ENCODE measurements around the gene CLPTM1L. TPM values are rescaled to one million over a fixed set of nuclear protein-coding genes. Genes with fewer than 3 reads are reported as not detected.

CLPTM1L gene
- total RNA-seq, 1 donor from 2014 or later: 113 TPM

DNA sequence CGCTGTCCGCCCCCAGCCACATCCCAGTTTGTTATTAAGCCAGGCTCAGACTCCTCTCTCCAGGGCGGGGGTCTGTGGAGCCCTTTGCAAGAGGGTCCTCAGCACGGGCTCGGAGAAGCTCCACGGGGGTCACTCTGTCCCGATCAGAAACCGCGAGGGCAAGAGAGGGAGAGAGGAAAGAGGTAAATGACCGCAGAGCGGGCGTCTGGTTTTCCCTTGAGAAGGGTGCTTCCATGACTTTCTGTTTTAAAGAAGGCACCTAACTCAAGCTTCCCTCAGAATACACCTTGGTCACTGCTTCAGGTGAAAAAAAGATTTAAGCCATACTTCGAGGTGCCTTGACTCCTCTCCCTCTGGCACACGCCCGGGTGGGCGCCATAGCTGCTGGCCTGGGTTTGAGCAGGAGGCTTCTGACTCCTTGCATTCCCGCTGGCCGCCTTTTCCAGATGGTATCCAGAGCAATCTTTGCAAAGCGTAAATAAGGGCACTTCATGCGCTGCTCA, 44.3 kb downstream of the CLPTM1L start:
- Histone ChIP-seq H3K27ac (ENCODE audit: low read depth, low read length) (no peak overlapping the region), H3K9me3 (ENCODE audit: control insufficient read depth in 3 of 3, low read length in 3 of 3) (peaks cover 0 to 3% (median 0%) of the 10 kb centered on the region in 3 donors)

DNA sequence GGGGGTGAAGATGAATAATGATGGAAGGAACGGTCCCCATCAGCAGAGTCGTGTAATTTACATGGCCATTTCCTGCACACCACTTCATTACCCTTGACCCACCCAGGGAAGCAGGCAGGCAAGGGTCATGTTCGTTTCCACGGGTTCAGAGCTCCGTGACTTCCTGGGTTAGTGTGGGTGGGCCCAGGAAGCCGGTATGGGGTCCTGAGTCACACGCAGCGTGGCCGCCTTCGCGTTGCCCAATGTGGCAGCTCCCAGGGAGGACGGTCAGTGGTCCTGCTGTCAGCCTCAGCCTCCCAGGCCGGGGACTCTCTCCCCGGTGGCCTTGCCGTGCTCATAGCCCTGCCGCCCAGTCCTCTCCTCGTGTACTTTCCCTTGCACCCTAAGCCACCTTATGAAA, 44.9 kb downstream of the CLPTM1L start:
- no peaks in the 10 kb centered on the region for H3K36me3 ChIP-seq (ENCODE audit: control insufficient read depth in 3 of 3, insufficient read depth in 3 of 3, low read length in 3 of 3)
- no peak overlapping the region for H3K9ac ChIP-seq (ENCODE audit: low read depth in 1 of 3, low read length in 3 of 3)
- no peak overlapping the region for H3K27ac ChIP-seq (ENCODE audit: low read depth, low read length)
- no peak overlapping the region for H3K4me3 ChIP-seq (ENCODE audit: low read length in 3 of 3)
- H3K9me3 ChIP-seq (ENCODE audit: control insufficient read depth in 3 of 3, low read length in 3 of 3): peaks cover 0 to 3% (median 0%) of the 10 kb centered on the region in 3 donors
- peaks cover 22 to 27% (median 27%) of the 10 kb centered on the region in 3 donors for H3K27me3 ChIP-seq (ENCODE audit: control insufficient read depth in 3 of 3, insufficient read depth in 3 of 3, low read length in 3 of 3)
- no peaks in the 10 kb centered on the region for H3K4me1 ChIP-seq (ENCODE audit: control insufficient read depth in 3 of 3, insufficient read depth in 3 of 3, low read length in 3 of 3)

More for the DNA sequence above, 44.3 kb downstream of the CLPTM1L start:
- no peaks in the 10 kb centered on the region for H3K4me1 ChIP-seq (ENCODE audit: control insufficient read depth in 3 of 3, insufficient read depth in 3 of 3, low read length in 3 of 3)
- H3K4me3 ChIP-seq (ENCODE audit: low read length in 3 of 3): no peak overlapping the region
- H3K9ac ChIP-seq (ENCODE audit: low read depth in 1 of 3, low read length in 3 of 3): no peak overlapping the region
- peaks cover 17 to 21% (median 21%) of the 10 kb centered on the region in 3 donors for H3K27me3 ChIP-seq (ENCODE audit: control insufficient read depth in 3 of 3, insufficient read depth in 3 of 3, low read length in 3 of 3)
- H3K36me3 ChIP-seq (ENCODE audit: control insufficient read depth in 3 of 3, insufficient read depth in 3 of 3, low read length in 3 of 3): no peaks in the 10 kb centered on the region

DNA sequence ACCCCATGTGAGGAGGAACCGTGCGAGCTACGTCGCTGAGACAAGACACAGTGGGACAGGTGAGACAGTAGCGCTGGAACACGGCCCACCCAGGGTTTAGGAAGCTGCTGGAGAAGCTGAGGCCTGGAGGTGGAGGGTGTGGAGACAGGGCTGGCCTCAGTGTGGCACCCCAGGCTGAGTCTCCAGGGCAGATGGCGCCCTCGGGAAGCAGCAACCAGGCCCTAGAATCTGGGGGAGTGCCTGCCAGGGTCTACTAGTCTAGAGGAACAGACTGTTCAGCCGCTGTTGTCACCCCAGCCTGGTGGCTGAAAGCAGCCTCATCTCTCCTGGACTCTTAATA, 45.4 kb downstream of the CLPTM1L start:
- Histone ChIP-seq H3K36me3 (ENCODE audit: control insufficient read depth in 3 of 3, insufficient read depth in 3 of 3, low read length in 3 of 3) (no peaks in the 10 kb centered on the region), H3K9ac (ENCODE audit: low read depth in 1 of 3, low read length in 3 of 3) (no peak overlapping the region), H3K4me3 (ENCODE audit: low read length in 3 of 3) (no peak overlapping the region), H3K9me3 (ENCODE audit: control insufficient read depth in 3 of 3, low read length in 3 of 3) (peaks cover 0 to 3% (median 0%) of the 10 kb centered on the region in 3 donors), H3K4me1 (ENCODE audit: control insufficient read depth in 3 of 3, insufficient read depth in 3 of 3, low read length in 3 of 3) (no peaks in the 10 kb centered on the region), H3K27me3 (ENCODE audit: control insufficient read depth in 3 of 3, insufficient read depth in 3 of 3, low read length in 3 of 3) (peaks cover 26 to 30% (median 27%) of the 10 kb centered on the region in 3 donors), H3K27ac (ENCODE audit: low read depth, low read length) (no peak overlapping the region)

DNA sequence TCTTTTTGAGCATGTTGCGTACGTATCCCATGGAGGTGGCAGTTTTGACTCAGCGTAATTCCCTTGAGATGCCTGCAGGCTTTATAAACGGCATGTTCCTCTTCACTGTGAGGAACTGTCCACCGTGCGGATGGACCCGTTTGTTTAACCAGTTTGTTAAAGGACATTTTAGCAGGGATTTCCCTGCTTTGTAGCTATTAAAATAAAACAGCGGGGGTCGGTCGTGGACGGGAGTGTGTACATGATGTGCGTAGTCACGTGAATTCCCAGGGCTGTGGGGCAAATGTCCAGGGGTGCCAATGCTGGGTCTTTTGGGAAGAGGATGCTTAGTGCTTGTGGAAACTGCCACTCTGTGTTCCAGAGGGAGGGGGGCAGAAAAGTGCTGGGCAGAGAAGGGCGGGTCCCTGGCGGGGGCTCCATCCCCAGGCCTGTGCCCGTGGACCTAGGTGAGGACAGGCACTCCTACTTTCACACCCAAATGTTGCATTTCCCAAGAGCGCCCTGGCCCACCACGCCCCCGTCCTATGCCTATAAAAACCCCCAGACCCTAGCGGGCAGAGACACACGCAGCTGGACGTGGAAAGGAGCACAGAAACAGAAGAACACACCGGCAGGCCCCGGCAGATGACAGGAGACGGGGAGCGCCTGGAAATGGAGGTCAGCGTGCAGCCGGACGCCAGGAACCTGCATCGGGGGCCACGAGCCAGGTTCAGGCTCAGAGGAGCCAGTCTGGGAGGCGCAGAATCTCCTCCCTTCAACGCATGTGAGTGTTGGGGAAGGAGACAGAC, 46.0 kb downstream of the CLPTM1L start:
- Histone ChIP-seq H3K27me3 (ENCODE audit: control insufficient read depth in 3 of 3, insufficient read depth in 3 of 3, low read length in 3 of 3) (peaks cover 31 to 36% (median 31%) of the 10 kb centered on the region in 3 donors), H3K9me3 (ENCODE audit: control insufficient read depth in 3 of 3, low read length in 3 of 3) (peaks cover 0 to 3% (median 0%) of the 10 kb centered on the region in 3 donors), H3K9ac (ENCODE audit: low read depth in 1 of 3, low read length in 3 of 3) (no peak overlapping the region), H3K36me3 (ENCODE audit: control insufficient read depth in 3 of 3, insufficient read depth in 3 of 3, low read length in 3 of 3) (no peaks in the 10 kb centered on the region), H3K27ac (ENCODE audit: low read depth, low read length) (no peak overlapping the region), H3K4me1 (ENCODE audit: control insufficient read depth in 3 of 3, insufficient read depth in 3 of 3, low read length in 3 of 3) (no peaks in the 10 kb centered on the region), H3K4me3 (ENCODE audit: low read length in 3 of 3) (no peak overlapping the region)

DNA sequence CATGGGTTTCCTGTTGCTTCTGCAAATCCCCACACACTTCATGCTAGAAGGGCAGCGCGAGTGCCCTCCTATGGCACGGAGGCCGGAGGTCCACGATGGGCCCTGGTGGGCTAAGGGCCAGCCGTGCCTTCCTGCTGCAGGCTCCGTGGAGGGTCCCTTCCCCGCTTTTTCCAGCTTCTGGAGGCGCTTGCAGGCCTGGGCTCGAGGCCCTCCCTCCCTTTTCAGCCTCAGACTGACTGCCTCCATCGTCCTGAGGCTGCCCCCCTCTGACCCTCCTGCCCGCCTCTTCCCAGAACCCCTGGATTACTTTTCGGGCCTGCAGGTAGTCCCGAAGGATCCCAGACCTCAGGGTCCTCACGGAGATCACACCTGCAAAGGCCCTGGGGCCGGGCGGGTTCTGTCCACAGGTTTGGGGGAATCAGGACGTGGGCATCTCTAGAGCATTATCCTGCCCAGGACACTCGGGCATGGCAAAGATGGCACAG, 46.8 kb downstream of the CLPTM1L start:
- Histone ChIP-seq H3K36me3 (ENCODE audit: control insufficient read depth in 3 of 3, insufficient read depth in 3 of 3, low read length in 3 of 3) (no peaks in the 10 kb centered on the region), H3K4me1 (ENCODE audit: control insufficient read depth in 3 of 3, insufficient read depth in 3 of 3, low read length in 3 of 3) (no peaks in the 10 kb centered on the region), H3K9me3 (ENCODE audit: control insufficient read depth in 3 of 3, low read length in 3 of 3) (no peaks in the 10 kb centered on the region), H3K27me3 (ENCODE audit: control insufficient read depth in 3 of 3, insufficient read depth in 3 of 3, low read length in 3 of 3) (peaks cover 37 to 43% (median 39%) of the 10 kb centered on the region in 3 donors), H3K9ac (ENCODE audit: low read depth in 1 of 3, low read length in 3 of 3) (no peak overlapping the region), H3K27ac (ENCODE audit: low read depth, low read length) (no peak overlapping the region), H3K4me3 (ENCODE audit: low read length in 3 of 3) (no peak overlapping the region)

DNA sequence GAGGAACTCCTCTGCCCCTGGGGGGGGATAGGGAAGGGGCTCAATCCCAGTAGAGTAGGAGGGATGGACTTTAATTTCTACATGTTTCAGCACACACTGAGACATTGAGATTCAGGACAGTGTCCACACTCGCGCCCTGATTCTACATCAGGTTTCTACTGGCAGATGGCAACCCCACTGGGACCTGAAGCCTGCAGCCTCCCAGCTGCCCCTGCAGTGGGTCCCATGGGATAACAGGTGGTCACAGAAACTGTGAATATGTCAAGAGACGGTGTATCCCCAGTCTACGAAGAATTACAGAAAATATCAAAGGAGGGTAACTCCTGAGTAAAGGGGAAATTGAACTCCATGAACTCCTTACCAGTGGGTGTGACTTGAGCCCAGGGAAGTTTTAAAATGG, 47.7 kb downstream of the CLPTM1L start:
- Histone ChIP-seq H3K9me3 (ENCODE audit: control insufficient read depth in 3 of 3, low read length in 3 of 3) (no peaks in the 10 kb centered on the region), H3K27me3 (ENCODE audit: control insufficient read depth in 3 of 3, insufficient read depth in 3 of 3, low read length in 3 of 3) (peaks cover 42 to 47% (median 44%) of the 10 kb centered on the region in 3 donors), H3K27ac (ENCODE audit: low read depth, low read length) (no peak overlapping the region), H3K4me3 (ENCODE audit: low read length in 3 of 3) (no peak overlapping the region), H3K4me1 (ENCODE audit: control insufficient read depth in 3 of 3, insufficient read depth in 3 of 3, low read length in 3 of 3) (no peaks in the 10 kb centered on the region), H3K36me3 (ENCODE audit: control insufficient read depth in 3 of 3, insufficient read depth in 3 of 3, low read length in 3 of 3) (no peaks in the 10 kb centered on the region), H3K9ac (ENCODE audit: low read depth in 1 of 3, low read length in 3 of 3) (no peak overlapping the region)

DNA sequence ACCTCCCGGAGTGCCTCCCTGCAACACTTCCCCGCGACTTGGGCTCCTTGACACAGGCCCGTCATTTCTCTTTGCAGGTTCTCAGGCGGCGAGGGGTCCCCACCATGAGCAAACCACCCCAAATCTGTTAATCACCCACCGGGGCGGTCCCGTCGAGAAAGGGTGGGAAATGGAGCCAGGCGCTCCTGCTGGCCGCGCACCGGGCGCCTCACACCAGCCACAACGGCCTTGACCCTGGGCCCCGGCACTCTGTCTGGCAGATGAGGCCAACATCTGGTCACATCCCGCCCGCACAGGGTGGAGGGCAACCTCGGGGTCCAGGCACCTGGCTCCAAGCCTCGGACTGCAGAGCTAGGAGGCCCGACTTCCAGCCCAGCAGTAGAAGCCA, 49.3 kb downstream of the CLPTM1L start:
- no peaks in the 10 kb centered on the region for H3K36me3 ChIP-seq (ENCODE audit: control insufficient read depth in 3 of 3, insufficient read depth in 3 of 3, low read length in 3 of 3)
- no peaks in the 10 kb centered on the region for H3K9me3 ChIP-seq (ENCODE audit: control insufficient read depth in 3 of 3, low read length in 3 of 3)
- no peak overlapping the region for H3K4me3 ChIP-seq (ENCODE audit: low read length in 3 of 3)
- no peaks in the 10 kb centered on the region for H3K4me1 ChIP-seq (ENCODE audit: control insufficient read depth in 3 of 3, insufficient read depth in 3 of 3, low read length in 3 of 3)
- no peak overlapping the region for H3K27ac ChIP-seq (ENCODE audit: low read depth, low read length)
- H3K27me3 ChIP-seq (ENCODE audit: control insufficient read depth in 3 of 3, insufficient read depth in 3 of 3, low read length in 3 of 3): peaks cover 49 to 57% (median 50%) of the 10 kb centered on the region in 3 donors
- no peak overlapping the region for H3K9ac ChIP-seq (ENCODE audit: low read depth in 1 of 3, low read length in 3 of 3)

DNA sequence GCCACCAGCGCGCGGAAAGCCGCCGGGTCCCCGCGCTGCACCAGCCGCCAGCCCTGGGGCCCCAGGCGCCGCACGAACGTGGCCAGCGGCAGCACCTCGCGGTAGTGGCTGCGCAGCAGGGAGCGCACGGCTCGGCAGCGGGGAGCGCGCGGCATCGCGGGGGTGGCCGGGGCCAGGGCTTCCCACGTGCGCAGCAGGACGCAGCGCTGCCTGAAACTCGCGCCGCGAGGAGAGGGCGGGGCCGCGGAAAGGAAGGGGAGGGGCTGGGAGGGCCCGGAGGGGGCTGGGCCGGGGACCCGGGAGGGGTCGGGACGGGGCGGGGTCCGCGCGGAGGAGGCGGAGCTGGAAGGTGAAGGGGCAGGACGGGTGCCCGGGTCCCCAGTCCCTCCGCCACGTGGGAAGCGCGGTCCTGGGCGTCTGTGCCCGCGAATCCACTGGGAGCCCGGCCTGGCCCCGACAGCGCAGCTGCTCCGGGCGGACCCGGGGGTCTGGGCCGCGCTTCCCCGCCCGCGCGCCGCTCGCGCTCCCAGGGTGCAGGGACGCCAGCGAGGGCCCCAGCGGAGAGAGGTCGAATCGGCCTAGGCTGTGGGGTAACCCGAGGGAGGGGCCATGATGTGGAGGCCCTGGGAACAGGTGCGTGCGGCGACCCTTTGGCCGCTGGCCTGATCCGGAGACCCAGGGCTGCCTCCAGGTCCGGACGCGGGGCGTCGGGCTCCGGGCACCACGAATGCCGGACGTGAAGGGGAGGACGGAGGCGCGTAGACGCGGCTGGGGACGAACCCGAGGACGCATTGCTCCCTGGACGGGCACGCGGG, 49.9 kb downstream of the CLPTM1L start, which contains the start of gene TERT:
Gene TERT, minus strand, starts transcription at position 234 of the 815 bp plus-strand sequence. Its CDS starts 79 bp downstream, at position 155.
- H3K27ac ChIP-seq (ENCODE audit: low read depth, low read length): no peak within 1 kb of the TSS
- H3K27me3 ChIP-seq (ENCODE audit: control insufficient read depth in 3 of 3, insufficient read depth in 3 of 3, low read length in 3 of 3): peaks cover 48 to 57% (median 49%) of the 10 kb centered on the region in 3 donors
- H3K4me3 ChIP-seq (ENCODE audit: low read length in 3 of 3): no peak within 1 kb of the TSS
- H3K4me1 ChIP-seq (ENCODE audit: control insufficient read depth in 3 of 3, insufficient read depth in 3 of 3, low read length in 3 of 3): no peaks in the 10 kb centered on the region
- no peak within 1 kb of the TSS for H3K9ac ChIP-seq (ENCODE audit: low read depth in 1 of 3, low read length in 3 of 3)
- H3K9me3 ChIP-seq (ENCODE audit: control insufficient read depth in 3 of 3, low read length in 3 of 3): no peaks in the 10 kb centered on the region
- no peaks in the 10 kb centered on the region for H3K36me3 ChIP-seq (ENCODE audit: control insufficient read depth in 3 of 3, insufficient read depth in 3 of 3, low read length in 3 of 3)

DNA sequence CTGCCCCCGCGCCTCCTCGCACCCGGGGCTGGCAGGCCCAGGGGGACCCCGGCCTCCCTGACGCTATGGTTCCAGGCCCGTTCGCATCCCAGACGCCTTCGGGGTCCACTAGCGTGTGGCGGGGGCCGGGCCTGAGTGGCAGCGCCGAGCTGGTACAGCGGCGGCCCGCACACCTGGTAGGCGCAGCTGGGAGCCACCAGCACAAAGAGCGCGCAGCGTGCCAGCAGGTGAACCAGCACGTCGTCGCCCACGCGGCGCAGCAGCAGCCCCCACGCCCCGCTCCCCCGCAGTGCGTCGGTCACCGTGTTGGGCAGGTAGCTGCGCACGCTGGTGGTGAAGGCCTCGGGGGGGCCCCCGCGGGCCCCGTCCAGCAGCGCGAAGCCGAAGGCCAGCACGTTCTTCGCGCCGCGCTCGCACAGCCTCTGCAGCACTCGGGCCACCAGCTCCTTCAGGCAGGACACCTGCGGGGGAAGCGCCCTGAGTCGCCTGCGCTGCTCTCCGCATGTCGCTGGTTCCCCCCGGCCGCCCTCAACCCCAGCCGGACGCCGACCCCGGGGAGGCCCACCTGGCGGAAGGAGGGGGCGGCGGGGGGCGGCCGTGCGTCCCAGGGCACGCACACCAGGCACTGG, 50.6 kb downstream of the CLPTM1L start:
- Histone ChIP-seq H3K9ac (ENCODE audit: low read depth in 1 of 3, low read length in 3 of 3) (no peak overlapping the region), H3K27me3 (ENCODE audit: control insufficient read depth in 3 of 3, insufficient read depth in 3 of 3, low read length in 3 of 3) (peaks cover 45 to 50% (median 45%) of the 10 kb centered on the region in 3 donors), H3K9me3 (ENCODE audit: control insufficient read depth in 3 of 3, low read length in 3 of 3) (no peaks in the 10 kb centered on the region), H3K4me1 (ENCODE audit: control insufficient read depth in 3 of 3, insufficient read depth in 3 of 3, low read length in 3 of 3) (no peaks in the 10 kb centered on the region), H3K4me3 (ENCODE audit: low read length in 3 of 3) (no peak overlapping the region), H3K36me3 (ENCODE audit: control insufficient read depth in 3 of 3, insufficient read depth in 3 of 3, low read length in 3 of 3) (no peaks in the 10 kb centered on the region), H3K27ac (ENCODE audit: low read depth, low read length) (no peak overlapping the region)

Measured in skeletal muscle tissue (tissue), 4 donors.